Loucy (cell line): Measurements from ENCODE around the gene DTYMK.

ENCODE experiments used
- H2AFZ ChIP-seq: fragments of 200-600 bp; sonication (generic); 2 replicates; pipeline ENCODE4 v1.6.0; 2016; ENCODE audit warnings: antibody characterized with exemption, mild to moderate bottlenecking, low read length, moderate library complexity
- H3F3A ChIP-seq: fragments of 200-600 bp; 2 replicates; pipeline ENCODE4 v1.6.0; 2016; ENCODE audit warnings: antibody characterized with exemption, low read depth, mild to moderate bottlenecking
- H3K27me3 ChIP-seq: fragments of 200-600 bp; sonication (generic); 2 replicates; pipeline ENCODE4 v1.6.1; 2014; ENCODE audit warnings: low read length, mild to moderate bottlenecking; ENCODE audit not compliant: insufficient read depth, poor library complexity, severe bottlenecking
- H3K36me3 ChIP-seq: fragments of 200-600 bp; sonication (generic); 2 replicates; pipeline ENCODE4 v1.6.1; 2016; ENCODE audit warnings: low read length; ENCODE audit not compliant: insufficient read depth
- H3K4me1 ChIP-seq: fragments of 200-600 bp; sonication (generic); 2 replicates; pipeline ENCODE4 v1.5.1; 2014; ENCODE audit warnings: low read length, mild to moderate bottlenecking; ENCODE audit not compliant: insufficient read depth, poor library complexity, severe bottlenecking
- H3K4me2 ChIP-seq: fragments of 200-600 bp; sonication (generic); 2 replicates; pipeline ENCODE4 v1.6.0; 2014; ENCODE audit warnings: antibody characterized with exemption, low read length, low read depth, mild to moderate bottlenecking; ENCODE audit not compliant: poor library complexity, severe bottlenecking
- H3K4me3 ChIP-seq: fragments of 200-600 bp; sonication (generic); 2 replicates; pipeline ENCODE4 v1.5.1; 2014; ENCODE audit warnings: low read length, mild to moderate bottlenecking, mixed read lengths; ENCODE audit not compliant: poor library complexity, severe bottlenecking
- H3K79me2 ChIP-seq: fragments of 200-600 bp; sonication (generic); 2 replicates; pipeline ENCODE4 v1.6.1; 2014; ENCODE audit warnings: low read length; ENCODE audit not compliant: insufficient read depth
- H3K9ac ChIP-seq: fragments of 200-600 bp; sonication (generic); 2 replicates; pipeline ENCODE4 v1.6.0; 2014; ENCODE audit warnings: mild to moderate bottlenecking, low read depth, low read length, moderate library complexity; ENCODE audit not compliant: poor library complexity, severe bottlenecking
- H3K9me2 ChIP-seq: fragments of 200-600 bp; sonication (generic); replicated peaks from 2 replicates; pipeline ENCODE4 v1.6.1; 2016; ENCODE audit warnings: low read depth, low read length, mixed read lengths
- H3K9me3 ChIP-seq: fragments of 200-600 bp; sonication (generic); 2 replicates; pipeline ENCODE4 v1.6.1; 2014; ENCODE audit warnings: mild to moderate bottlenecking, antibody characterized with exemption, low read length, low read depth; ENCODE audit not compliant: insufficient read depth
- H4K20me1 ChIP-seq: fragments of 200-600 bp; sonication (generic); 2 replicates; pipeline ENCODE4 v1.6.0; 2014; ENCODE audit warnings: antibody characterized with exemption, low read length, mild to moderate bottlenecking; ENCODE audit not compliant: insufficient read depth, poor library complexity, severe bottlenecking
- CTCF ChIP-seq: fragments of 200-600 bp; sonication (generic); conservative IDR thresholded peaks from 2 replicates; pipeline ENCODE4 v1.5.1; 2014; ENCODE audit warnings: mild to moderate bottlenecking, antibody characterized with exemption, low read length
- EZH2phosphoT487 ChIP-seq: fragments of 200-600 bp; IDR thresholded peaks from 2 replicates; pipeline ENCODE4 v1.6.1; 2018; ENCODE audit warnings: antibody characterized with exemption, mild to moderate bottlenecking, moderate library complexity, borderline replicate concordance

DTYMK gene

GRCh38 chr2:241724259-241724974, 37.8 kb upstream of the DTYMK start:
- no peak overlapping the region for H3K4me3 ChIP-seq
- H3K9me3 ChIP-seq = no peaks in the 10 kb centered on the region
- H4K20me1 ChIP-seq = no peaks in the 10 kb centered on the region
- no peaks in the 10 kb centered on the region for H3K27me3 ChIP-seq
- H3F3A ChIP-seq = no peaks in the 10 kb centered on the region
- no peaks in the 10 kb centered on the region for H3K9me2 ChIP-seq
- H3K36me3 ChIP-seq = peaks cover 8% of the 10 kb centered on the region; the same call in 1 of the 2 replicates
- H2AFZ ChIP-seq = no peak overlapping the region
- TF ChIP-seq EZH2phosphoT487 (no peak), CTCF (peak; percentile 72)
- no peaks in the 10 kb centered on the region for H3K79me2 ChIP-seq
- H3K4me1 ChIP-seq = no peaks in the 10 kb centered on the region
- H3K4me2 ChIP-seq = no peak overlapping the region
- no peak overlapping the region for H3K9ac ChIP-seq

GRCh38 chr2:241722896-241723454, 36.4 kb upstream of the DTYMK start:
- Histone ChIP-seq H4K20me1 (no peaks in the 10 kb centered on the region), H3K9me3 (no peaks in the 10 kb centered on the region), H3K9me2 (no peaks in the 10 kb centered on the region), H3K9ac (no peak overlapping the region), H3K27me3 (no peaks in the 10 kb centered on the region), H3F3A (no peaks in the 10 kb centered on the region), H3K79me2 (no peaks in the 10 kb centered on the region), H3K4me2 (no peak overlapping the region), H2AFZ (no peak overlapping the region), H3K4me1 (no peaks in the 10 kb centered on the region), H3K36me3 (peaks cover 8% of the 10 kb centered on the region; the same call in 1 of the 2 replicates), H3K4me3 (no peak overlapping the region)
- TF ChIP-seq CTCF = no peak
- TF ChIP-seq EZH2phosphoT487 = no peak

- H3K9me3 ChIP-seq = no peaks in the 10 kb centered on the region
- H3K27me3 ChIP-seq = no peaks in the 10 kb centered on the region
- no peak overlapping the region for H2AFZ ChIP-seq
- H3K9me2 ChIP-seq = no peaks in the 10 kb centered on the region
- H3F3A ChIP-seq = no peaks in the 10 kb centered on the region
- TF ChIP-seq CTCF = no peak
- TF ChIP-seq EZH2phosphoT487 = no peak
- no peak overlapping the region for H3K4me2 ChIP-seq
- no peak overlapping the region for H3K4me3 ChIP-seq
- H3K9ac ChIP-seq = no peak overlapping the region
- no peaks in the 10 kb centered on the region for H3K4me1 ChIP-seq
- H3K36me3 ChIP-seq = peaks cover 8% of the 10 kb centered on the region; the same call in 1 of the 2 replicates
- no peaks in the 10 kb centered on the region for H3K79me2 ChIP-seq
- H4K20me1 ChIP-seq = no peaks in the 10 kb centered on the region
Observed at GRCh38 chr2:241721852-241722251, 35.2 kb upstream of the DTYMK start.
